Measurements from ENCODE around the gene INTS15. TPM values are rescaled to one million over a fixed set of nuclear protein-coding genes. Genes with fewer than 3 reads are reported as not detected.

Gene INTS15
- total and polyA plus RNA-seq, 9 of the 15 experiments (the other 6 are each of a cell fraction or from before 2014, with no cell fraction given): 0.52 to 28.9 (median 11.6) TPM

GRCh38 chr7:6608794-6609193 is 19.0 kb downstream of the INTS15 start:
- 96% methylated on average over 7 of the region's 12 CpGs for WGBS (ENCODE audit: insufficient coverage, low coverage, missing lambda C conversion rate)
- Histone ChIP-seq H3K9ac (ENCODE audit: insufficient read depth in 1 of 2, low read depth in 2 of 2, low read length in 2 of 2) (no peak overlapping the region), H3K27ac (ENCODE audit: extremely low read depth, low read depth, low read length) (no peak overlapping the region), H3K9me1 (ENCODE audit: control insufficient read depth, insufficient read depth, low read length) (no peaks in the 10 kb centered on the region), H4K20me1 (replicated peaks; ENCODE audit: control insufficient read depth, insufficient read depth, low read length) (no peaks in the 10 kb centered on the region), H3K4me3 (no peak overlapping the region), H3K27me3 (ENCODE audit: control insufficient read depth in 2 of 2, insufficient read depth in 2 of 2, low read length in 2 of 2) (peaks cover 3 to 9% of the 10 kb centered on the region in 2 experiments; a peak in 3 of 5 replicates), H3K36me3 (ENCODE audit: control insufficient read depth, insufficient read depth, low read length) (peaks cover 27% of the 10 kb centered on the region; the same call in 1 of the 3 replicates), H2AFZ (ENCODE audit: low read depth, low read length) (no peak overlapping the region), H3K9me3 (replicated peaks; ENCODE audit: control insufficient read depth, insufficient read depth, low read depth, low read length) (no peaks in the 10 kb centered on the region), H3K4me2 (ENCODE audit: insufficient read depth, low read length) (no peak overlapping the region), H3K4me1 (replicated peaks in 1 of 2; ENCODE audit: control insufficient read depth in 2 of 2, insufficient read depth in 2 of 2, low read length in 2 of 2) (0 out of 5 replicates have a peak, but pooled peaks cover 0 to 2% of the 10 kb centered on the region in 2 experiments), H3K79me2 (ENCODE audit: control insufficient read depth, insufficient read depth, low read length) (no peaks in the 10 kb centered on the region)
- BruUV-seq (replicated peaks): no TSS peak
- peak; percentile 77 for TF ChIP-seq ZNF121 (CRISPR knock-in tag; conservative IDR thresholded peaks at IDR 0.05)
- no peak for TF ChIP-seq BMI1 (IDR thresholded peaks at IDR 0.05; ENCODE audit: low read length)
- TF ChIP-seq, protein P1, sequence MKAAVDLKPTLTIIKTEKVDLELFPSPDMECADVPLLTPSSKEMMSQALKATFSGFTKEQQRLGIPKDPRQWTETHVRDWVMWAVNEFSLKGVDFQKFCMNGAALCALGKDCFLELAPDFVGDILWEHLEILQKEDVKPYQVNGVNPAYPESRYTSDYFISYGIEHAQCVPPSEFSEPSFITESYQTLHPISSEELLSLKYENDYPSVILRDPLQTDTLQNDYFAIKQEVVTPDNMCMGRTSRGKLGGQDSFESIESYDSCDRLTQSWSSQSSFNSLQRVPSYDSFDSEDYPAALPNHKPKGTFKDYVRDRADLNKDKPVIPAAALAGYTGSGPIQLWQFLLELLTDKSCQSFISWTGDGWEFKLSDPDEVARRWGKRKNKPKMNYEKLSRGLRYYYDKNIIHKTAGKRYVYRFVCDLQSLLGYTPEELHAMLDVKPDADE (conservative IDR thresholded peaks at IDR 0.05; ENCODE audit: control insufficient read depth, low read depth, low read length): no peak
- TF ChIP-seq, protein P2, sequence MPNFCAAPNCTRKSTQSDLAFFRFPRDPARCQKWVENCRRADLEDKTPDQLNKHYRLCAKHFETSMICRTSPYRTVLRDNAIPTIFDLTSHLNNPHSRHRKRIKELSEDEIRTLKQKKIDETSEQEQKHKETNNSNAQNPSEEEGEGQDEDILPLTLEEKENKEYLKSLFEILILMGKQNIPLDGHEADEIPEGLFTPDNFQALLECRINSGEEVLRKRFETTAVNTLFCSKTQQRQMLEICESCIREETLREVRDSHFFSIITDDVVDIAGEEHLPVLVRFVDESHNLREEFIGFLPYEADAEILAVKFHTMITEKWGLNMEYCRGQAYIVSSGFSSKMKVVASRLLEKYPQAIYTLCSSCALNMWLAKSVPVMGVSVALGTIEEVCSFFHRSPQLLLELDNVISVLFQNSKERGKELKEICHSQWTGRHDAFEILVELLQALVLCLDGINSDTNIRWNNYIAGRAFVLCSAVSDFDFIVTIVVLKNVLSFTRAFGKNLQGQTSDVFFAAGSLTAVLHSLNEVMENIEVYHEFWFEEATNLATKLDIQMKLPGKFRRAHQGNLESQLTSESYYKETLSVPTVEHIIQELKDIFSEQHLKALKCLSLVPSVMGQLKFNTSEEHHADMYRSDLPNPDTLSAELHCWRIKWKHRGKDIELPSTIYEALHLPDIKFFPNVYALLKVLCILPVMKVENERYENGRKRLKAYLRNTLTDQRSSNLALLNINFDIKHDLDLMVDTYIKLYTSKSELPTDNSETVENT (CRISPR knock-in tag; IDR thresholded peaks at IDR 0.05): no peak
- ChIA-PET POLR2A (interaction anchor here (0.7 to 1.5 kb wide), 3 partner anchors 14 to 126 kb away, joined by 3 read pairs; no protein-coding TSS in a partner anchor), CTCF (ENCODE audit: low intra/inter-chr PET ratio) (no interaction called here)
- no peak for DNase-seq (ENCODE audit: extremely low read depth in 1 of 4, low spot score in 3 of 4)
- intact Hi-C loops (cut with micrococcal nuclease): no loop called here
- in situ Hi-C loops (cut with MboI): no loop called here
- no peak for FAIRE-seq
- no peak for ATAC-seq

All from K562 (cell line).